Fibroblast of the aortic adventitia (primary cell): Measurements from ENCODE around the gene RCAN1. TPM values are rescaled to one million over a fixed set of nuclear protein-coding genes. Genes with fewer than 3 reads are reported as not detected.
"Not testable (repeated sequence)": the region's sequence is repeated elsewhere in the genome, so short reads cannot be mapped to it uniquely, and the experiment has no call there.

Source experiments
- DNase-seq: peaks from one replicate; pipeline ENCODE4 v3.0.0-alpha.2; 2010; ENCODE audit warnings: low read depth
- H3K4me3 ChIP-seq: 2 replicates; pipeline ENCODE4 v1.5.1; 2011; ENCODE audit warnings: low read depth, mild to moderate bottlenecking, control low read depth, low read length, moderate library complexity
- total RNA-seq: library from RNA; depleted of rRNA; stranded (reverse); fragments of >200 nt; gene quantifications from 2 replicates; pipeline ENCODE4 v1.2.3, GENCODE V29; 2012; ENCODE audit warnings: low replicate concordance
- TF ChIP-seq, protein P1 (sequence below): IDR thresholded peaks from 2 replicates; pipeline ENCODE4 v1.5.1; 2011; ENCODE audit warnings: mild to moderate bottlenecking, low read length, control low read depth, inconsistent platforms; ENCODE audit not compliant: insufficient read depth

Gene RCAN1
- total RNA-seq, 1 donor, result 30.5 TPM

DNA sequence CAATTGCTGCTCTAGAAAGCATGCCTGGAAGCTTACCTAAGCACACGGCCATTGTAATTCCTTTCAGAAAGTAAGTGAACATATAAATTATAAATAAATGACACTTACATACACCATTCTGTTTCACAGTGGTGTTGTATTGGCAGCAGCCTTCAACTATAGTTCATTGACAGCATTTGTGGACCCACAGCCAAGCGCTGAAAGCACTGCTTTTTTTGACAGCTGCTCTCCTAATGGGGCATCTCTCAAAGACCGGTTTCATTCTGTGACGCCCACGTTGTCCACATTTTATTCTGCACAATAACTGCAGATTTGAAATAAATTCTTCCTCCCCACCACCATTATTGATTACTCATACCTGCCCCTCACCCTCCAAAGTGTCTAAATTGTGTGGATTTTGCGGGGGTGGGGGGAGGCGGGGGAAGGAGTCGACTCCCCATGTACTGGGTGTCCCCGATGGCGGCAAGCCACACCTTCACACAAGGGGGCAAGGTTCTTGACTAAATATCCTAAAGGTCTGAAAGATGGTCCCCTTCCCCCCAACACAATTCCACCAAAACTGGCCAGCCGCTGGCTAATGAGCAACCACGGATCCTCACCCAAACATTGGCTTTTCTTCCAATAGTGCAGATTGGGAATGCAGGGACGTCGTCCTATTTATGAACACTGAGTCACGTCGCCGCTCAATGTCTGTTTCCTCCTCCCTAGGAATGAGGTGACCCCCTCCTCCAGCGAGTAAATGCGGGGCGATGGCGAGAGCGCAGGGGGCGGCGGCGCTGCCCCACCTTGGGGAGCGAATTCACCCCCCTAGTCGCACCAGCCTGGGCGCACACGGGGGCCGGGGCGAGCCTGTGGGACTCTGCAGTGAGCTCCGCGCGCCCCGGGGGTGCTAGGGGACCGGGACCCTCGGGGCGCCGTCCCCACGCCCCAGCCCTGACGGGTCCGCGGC lies 960 bp downstream of the RCAN1 start:
- DNase-seq, result no peak
- TF ChIP-seq, protein P1, sequence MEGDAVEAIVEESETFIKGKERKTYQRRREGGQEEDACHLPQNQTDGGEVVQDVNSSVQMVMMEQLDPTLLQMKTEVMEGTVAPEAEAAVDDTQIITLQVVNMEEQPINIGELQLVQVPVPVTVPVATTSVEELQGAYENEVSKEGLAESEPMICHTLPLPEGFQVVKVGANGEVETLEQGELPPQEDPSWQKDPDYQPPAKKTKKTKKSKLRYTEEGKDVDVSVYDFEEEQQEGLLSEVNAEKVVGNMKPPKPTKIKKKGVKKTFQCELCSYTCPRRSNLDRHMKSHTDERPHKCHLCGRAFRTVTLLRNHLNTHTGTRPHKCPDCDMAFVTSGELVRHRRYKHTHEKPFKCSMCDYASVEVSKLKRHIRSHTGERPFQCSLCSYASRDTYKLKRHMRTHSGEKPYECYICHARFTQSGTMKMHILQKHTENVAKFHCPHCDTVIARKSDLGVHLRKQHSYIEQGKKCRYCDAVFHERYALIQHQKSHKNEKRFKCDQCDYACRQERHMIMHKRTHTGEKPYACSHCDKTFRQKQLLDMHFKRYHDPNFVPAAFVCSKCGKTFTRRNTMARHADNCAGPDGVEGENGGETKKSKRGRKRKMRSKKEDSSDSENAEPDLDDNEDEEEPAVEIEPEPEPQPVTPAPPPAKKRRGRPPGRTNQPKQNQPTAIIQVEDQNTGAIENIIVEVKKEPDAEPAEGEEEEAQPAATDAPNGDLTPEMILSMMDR, result no peak
- peak overlapping the region; percentile 79 for H3K4me3 ChIP-seq

- no peak overlapping the region for H3K4me3 ChIP-seq
- DNase-seq, result no peak
- TF ChIP-seq, protein P1, result no peak
These were observed 2.4 kb downstream of the RCAN1 start for GRCh38 chr21:34612557-34612956.

DNA sequence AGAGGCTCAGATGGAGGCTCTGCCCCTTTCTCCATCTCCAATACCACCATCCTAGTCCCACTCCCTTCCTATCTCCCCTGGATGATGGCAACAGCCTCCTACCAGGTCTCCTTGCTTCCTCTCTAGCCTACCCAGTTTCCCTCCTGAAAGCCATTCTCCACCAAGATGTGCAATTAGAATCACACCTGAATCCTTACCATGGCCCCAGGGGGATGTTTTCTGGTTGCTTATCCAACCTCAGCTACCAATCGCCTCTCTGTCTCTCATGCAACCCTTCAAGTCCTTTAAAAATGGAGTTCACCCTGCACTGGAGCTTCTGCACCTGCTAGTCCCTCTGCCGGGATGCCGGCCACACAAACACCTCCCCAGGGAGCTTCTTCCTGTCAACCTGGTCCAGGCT lies 2.9 kb downstream of the RCAN1 start:
- DNase-seq, result no peak
- no peak overlapping the region for H3K4me3 ChIP-seq
- TF ChIP-seq, protein P1, result no peak

DNA sequence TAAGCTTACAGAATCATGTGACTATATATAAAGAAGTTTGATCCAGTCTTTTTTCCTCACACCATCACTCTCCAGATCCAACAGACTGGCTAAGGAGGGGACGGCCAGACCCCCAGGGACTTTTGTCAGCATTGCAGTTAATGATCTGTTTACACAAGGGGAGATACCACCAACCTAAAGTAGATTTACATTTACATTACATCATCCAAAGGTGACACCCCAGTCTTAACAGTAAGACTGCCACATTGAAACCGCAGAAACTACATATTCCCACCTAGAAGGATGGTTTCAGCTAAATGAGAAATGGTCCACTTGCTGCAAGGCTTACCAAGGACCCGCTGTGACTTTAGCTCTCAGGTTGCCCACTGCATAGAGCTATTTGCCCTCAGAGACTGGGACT lies 3.4 kb downstream of the RCAN1 start:
- TF ChIP-seq, protein P1, result no peak
- DNase-seq, result no peak
- no peak overlapping the region for H3K4me3 ChIP-seq

- TF ChIP-seq, protein P1, result no peak
- DNase-seq, result no peak
- no peak overlapping the region for H3K4me3 ChIP-seq
These were observed 4.9 kb downstream of the RCAN1 start for GRCh38 chr21:34609933-34610549.

DNA sequence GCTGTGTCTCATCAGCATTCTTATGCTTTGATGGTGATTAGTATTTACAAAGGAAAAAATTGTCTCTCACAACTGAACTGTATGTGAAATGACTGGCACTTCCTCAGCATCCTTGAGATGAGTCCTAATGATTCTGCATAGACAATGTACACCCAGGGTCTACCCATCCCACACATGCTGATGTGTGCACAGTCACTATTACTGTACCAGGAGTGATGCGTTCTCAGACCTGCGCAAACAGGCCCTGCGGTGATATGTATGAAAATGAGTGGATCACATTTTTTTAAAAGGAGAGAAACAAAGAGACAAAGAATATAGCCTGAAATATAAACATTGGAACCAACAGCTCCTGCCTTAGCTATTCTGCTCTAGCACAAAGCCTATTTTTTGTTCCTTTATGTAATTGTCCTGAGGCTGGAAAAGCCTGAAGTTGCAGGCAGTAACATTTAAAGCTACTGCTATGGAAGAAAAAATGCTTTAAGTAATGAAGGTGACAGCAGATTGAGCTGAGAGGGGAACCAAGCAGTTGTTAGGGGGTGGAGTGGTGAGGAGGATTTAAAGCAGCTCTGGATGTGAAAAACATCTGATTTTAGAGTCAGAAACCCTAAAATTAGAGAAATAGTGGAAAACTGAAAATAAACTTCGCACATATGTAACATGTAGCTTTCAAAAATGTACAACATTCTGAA lies 5.5 kb downstream of the RCAN1 start:
- DNase-seq, result no peak
- H3K4me3 ChIP-seq, result no peak overlapping the region
- TF ChIP-seq, protein P1, result no peak

DNA sequence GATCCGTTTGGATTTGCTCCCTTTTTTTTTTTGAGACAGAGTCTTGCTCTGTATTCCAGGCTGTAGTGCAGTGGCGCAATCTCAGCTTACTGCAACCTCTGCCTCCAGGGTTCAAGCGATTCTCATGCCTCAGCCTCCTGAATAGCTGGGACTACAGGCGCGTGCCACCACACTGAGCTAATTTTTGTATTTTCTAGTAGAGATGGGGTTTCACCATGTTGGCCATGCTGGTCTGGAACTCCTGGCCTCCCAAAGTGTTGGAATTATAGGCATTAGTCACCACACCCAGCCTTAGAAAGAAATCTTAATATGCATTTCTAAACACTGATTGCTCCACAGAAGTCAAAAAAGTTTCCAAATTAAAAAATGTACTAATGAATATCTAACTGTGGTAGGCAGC lies 7.5 kb downstream of the RCAN1 start:
- H3K4me3 ChIP-seq, DNase-seq: not testable (repeated sequence)
